ENCODE measurements around the gene CYP19A1.
"Not testable (repeated sequence)": the region's sequence is repeated elsewhere in the genome, so short reads cannot be mapped to it uniquely, and the experiment has no call there.

- TF ChIP-seq, protein P1, sequence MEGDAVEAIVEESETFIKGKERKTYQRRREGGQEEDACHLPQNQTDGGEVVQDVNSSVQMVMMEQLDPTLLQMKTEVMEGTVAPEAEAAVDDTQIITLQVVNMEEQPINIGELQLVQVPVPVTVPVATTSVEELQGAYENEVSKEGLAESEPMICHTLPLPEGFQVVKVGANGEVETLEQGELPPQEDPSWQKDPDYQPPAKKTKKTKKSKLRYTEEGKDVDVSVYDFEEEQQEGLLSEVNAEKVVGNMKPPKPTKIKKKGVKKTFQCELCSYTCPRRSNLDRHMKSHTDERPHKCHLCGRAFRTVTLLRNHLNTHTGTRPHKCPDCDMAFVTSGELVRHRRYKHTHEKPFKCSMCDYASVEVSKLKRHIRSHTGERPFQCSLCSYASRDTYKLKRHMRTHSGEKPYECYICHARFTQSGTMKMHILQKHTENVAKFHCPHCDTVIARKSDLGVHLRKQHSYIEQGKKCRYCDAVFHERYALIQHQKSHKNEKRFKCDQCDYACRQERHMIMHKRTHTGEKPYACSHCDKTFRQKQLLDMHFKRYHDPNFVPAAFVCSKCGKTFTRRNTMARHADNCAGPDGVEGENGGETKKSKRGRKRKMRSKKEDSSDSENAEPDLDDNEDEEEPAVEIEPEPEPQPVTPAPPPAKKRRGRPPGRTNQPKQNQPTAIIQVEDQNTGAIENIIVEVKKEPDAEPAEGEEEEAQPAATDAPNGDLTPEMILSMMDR (IDR thresholded peaks at IDR 0.05): not testable (repeated sequence)
- TF ChIP-seq POLR2A (IDR thresholded peaks at IDR 0.05): not testable (repeated sequence)
These were observed 56.2 kb downstream of the CYP19A1 start for GRCh38 chr15:51282241-51282640.
